A549 (cell line): ENCODE data around the gene RHEB.

Experiments
- CBX8 ChIP-seq: fragments of 200-600 bp; sonication (generic); IDR thresholded peaks from 2 replicates; pipeline ENCODE4 v1.6.1; 2016
- CHD2 ChIP-seq: fragments of 150-350 bp; IDR thresholded peaks from 2 replicates; pipeline ENCODE4 v1.6.1; 2014; ENCODE audit warnings: low read length; ENCODE audit not compliant: partially characterized antibody
- CTCF ChIP-seq: fragments of >200 bp; sonication (Bioruptor Twin); formaldehyde crosslinking; IDR thresholded peaks from 3 replicates; pipeline ENCODE4 v1.5.1; 2016
- ELK1 ChIP-seq: fragments of 150-350 bp; IDR thresholded peaks from 2 replicates; pipeline ENCODE4 v1.6.1; 2014; ENCODE audit warnings: low read depth, mild to moderate bottlenecking, low read length
- EP300 ChIP-seq, 2 experiments: fragments of >200 bp; sonication (Bioruptor Twin); formaldehyde crosslinking; IDR thresholded peaks; 2 replicates in 1 of 2; 3 replicates in 1 of 2; pipeline ENCODE4 v1.6.1; 2016 to 2017
- HOXA7 ChIP-seq: fragments of 250-450 bp; sonication (Bioruptor Pico); IDR thresholded peaks from 2 replicates; pipeline ENCODE4 v1.5.0; 2020; ENCODE audit warnings: mild to moderate bottlenecking, moderate library complexity
- JUNB ChIP-seq: fragments of >200 bp; sonication (Bioruptor Twin); formaldehyde crosslinking; IDR thresholded peaks from 2 replicates; pipeline ENCODE4 v1.6.1; 2016
- MAFK ChIP-seq: fragments of 450-650 bp; IDR thresholded peaks from 2 replicates; pipeline ENCODE4 v1.6.1; 2014; ENCODE audit not compliant: partially characterized antibody
- MAX ChIP-seq: IDR thresholded peaks from 2 replicates; pipeline ENCODE4 v1.6.1; 2012
- POLR2A ChIP-seq: IDR thresholded peaks from 2 replicates; pipeline ENCODE4 v1.6.1; 2012; ENCODE audit warnings: mild to moderate bottlenecking, low read length
- RAD21 ChIP-seq, 2 experiments: fragments of >200 bp in 1 of 2; sonication (Bioruptor Twin) in 1 of 2; formaldehyde crosslinking in 1 of 2; IDR thresholded peaks in 1 of 2; conservative IDR thresholded peaks in 1 of 2; 2 replicates in 1 of 2; 3 replicates in 1 of 2; pipeline ENCODE4 v1.6.1; 2012 to 2018; ENCODE audit warnings: inconsistent platforms in 1 of 2
- TP53 ChIP-seq: fragments of 250-450 bp; sonication (Bioruptor Pico); IDR thresholded peaks from 2 replicates; pipeline ENCODE4 v1.5.0; 2021; ENCODE audit warnings: mild to moderate bottlenecking, moderate library complexity
- ZFP36 ChIP-seq: fragments of 450-650 bp; IDR thresholded peaks from 2 replicates; pipeline ENCODE4 v1.6.1; 2014; ENCODE audit warnings: borderline replicate concordance; ENCODE audit not compliant: partially characterized antibody

GRCh38 chr7:151484971-151485707 lies 34.6 kb downstream of the RHEB start:
- TF ChIP-seq CTCF (no peak), MAFK (no peak), JUNB (no peak), EP300 (IDR thresholded peaks at IDR 0.05) (no peak), HOXA7 (CRISPR knock-in tag) (no peak), TP53 (CRISPR knock-in tag) (no peak), POLR2A (no peak), CBX8 (no peak), RAD21 (conservative IDR thresholded peaks at IDR 0.05 in 1 of 2, IDR thresholded peaks at IDR 0.05 in 1 of 2) (no peak), MAX (no peak), CHD2 (no peak), ELK1 (no peak), ZFP36 (no peak)
